Muscle layer of duodenum (tissue), 2 donors: ENCODE results near the gene PRM2.

Experiments used
- H3K27ac ChIP-seq: one replicate; pipeline ENCODE4 v1.7.0; 2013; ENCODE audit warnings: mild to moderate bottlenecking, low read length
- H3K27me3 ChIP-seq: one replicate; pipeline ENCODE4 v1.7.0; 2013; ENCODE audit warnings: low read depth, mild to moderate bottlenecking, control low read depth, low read length
- H3K36me3 ChIP-seq, 2 donors: one replicate each; pipeline ENCODE4 v1.7.0; 2013; ENCODE audit warnings: low read length in 2 of 2, control low read depth in 1 of 2, mild to moderate bottlenecking in 1 of 2; ENCODE audit not compliant: insufficient read depth in 2 of 2, control insufficient read depth in 1 of 2
- H3K4me1 ChIP-seq, 2 donors: one replicate each; pipeline ENCODE4 v1.7.0; 2013; ENCODE audit warnings: low read length in 2 of 2, mild to moderate bottlenecking in 2 of 2, control low read depth in 1 of 2, moderate library complexity in 1 of 2; ENCODE audit not compliant: insufficient read depth in 2 of 2, control insufficient read depth in 1 of 2
- H3K4me3 ChIP-seq, 2 donors: one replicate each; pipeline ENCODE4 v1.7.0; 2013; ENCODE audit warnings: low read length in 2 of 2, low read depth in 1 of 2, mild to moderate bottlenecking in 1 of 2
- H3K9me3 ChIP-seq, 2 donors: one replicate each; pipeline ENCODE4 v1.7.0; 2013; ENCODE audit warnings: low read length in 2 of 2, control low read depth in 1 of 2, mild to moderate bottlenecking in 1 of 2; ENCODE audit not compliant: control insufficient read depth in 1 of 2
- donor health status: healthy.

The PRM2 gene

DNA sequence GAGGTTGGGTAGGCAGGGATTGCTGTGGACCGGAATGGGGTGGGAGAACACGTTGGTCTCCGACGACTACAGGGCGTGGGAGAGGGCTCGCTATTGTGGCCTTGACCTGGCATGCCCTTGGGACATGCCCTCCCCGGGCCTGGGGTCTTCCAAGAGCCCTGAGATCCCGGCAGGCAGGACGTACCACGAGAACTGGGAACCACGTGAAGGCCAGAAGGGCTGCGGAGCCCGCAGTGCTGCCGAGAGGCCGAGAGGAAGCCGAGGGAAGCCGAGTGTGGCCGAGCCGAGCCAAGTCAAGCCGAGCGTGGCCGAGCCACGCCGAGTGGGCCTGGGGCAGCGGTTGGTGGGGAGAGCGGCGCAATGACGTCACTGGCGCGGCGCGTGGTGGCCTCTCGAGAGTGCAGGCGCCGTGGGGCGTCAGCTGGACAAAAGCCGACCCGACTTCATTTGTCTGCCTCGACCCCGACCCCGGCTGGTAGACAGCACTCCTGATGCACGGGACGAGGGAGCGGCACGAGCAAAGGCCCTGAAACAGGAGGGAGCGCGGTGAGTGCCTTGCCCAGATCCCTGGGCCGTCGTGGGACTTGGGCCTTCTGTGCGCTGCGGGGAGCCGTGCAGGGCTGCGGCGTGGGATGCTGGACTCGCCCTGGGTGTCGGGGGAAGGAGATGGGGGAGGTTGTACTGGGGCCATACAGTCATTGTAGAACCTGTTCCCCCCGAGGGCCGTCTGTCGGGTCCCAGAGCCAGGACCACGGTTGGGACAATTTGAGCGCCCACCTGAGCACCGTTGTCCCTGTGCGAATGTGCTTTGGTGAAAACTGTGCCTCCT, 26.8 kb downstream of the PRM2 start:
- no peaks in the 10 kb centered on the region for H3K4me1 ChIP-seq
- H3K27ac ChIP-seq: no peak overlapping the region
- no peak overlapping the region for H3K4me3 ChIP-seq
- no peaks in the 10 kb centered on the region for H3K9me3 ChIP-seq
- H3K36me3 ChIP-seq: no peaks in the 10 kb centered on the region
- no peaks in the 10 kb centered on the region for H3K27me3 ChIP-seq

DNA sequence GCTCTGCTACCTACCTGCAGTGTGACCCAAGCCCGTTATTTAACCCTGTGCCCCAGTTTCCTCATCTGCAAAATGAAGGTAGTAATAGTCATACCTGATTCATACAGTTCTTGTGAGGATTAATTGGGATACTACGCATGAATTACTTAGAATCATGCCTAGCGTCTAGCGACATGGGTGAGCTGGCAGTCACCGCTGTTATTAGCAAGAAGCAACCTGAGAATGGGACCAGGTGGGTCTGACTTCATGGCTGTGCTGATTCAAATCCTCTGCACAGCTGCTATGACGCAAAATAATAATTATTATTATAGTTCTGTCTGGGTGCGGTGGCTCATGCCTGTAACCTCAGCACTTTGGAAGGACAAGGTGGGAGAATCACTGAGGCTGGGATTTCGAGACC, 28.1 kb downstream of the PRM2 start:
- no peaks in the 10 kb centered on the region for H3K9me3 ChIP-seq
- no peaks in the 10 kb centered on the region for H3K27me3 ChIP-seq
- H3K27ac ChIP-seq: no peak overlapping the region
- H3K4me3 ChIP-seq: no peak overlapping the region
- no peaks in the 10 kb centered on the region for H3K36me3 ChIP-seq
- H3K4me1 ChIP-seq: no peaks in the 10 kb centered on the region

DNA sequence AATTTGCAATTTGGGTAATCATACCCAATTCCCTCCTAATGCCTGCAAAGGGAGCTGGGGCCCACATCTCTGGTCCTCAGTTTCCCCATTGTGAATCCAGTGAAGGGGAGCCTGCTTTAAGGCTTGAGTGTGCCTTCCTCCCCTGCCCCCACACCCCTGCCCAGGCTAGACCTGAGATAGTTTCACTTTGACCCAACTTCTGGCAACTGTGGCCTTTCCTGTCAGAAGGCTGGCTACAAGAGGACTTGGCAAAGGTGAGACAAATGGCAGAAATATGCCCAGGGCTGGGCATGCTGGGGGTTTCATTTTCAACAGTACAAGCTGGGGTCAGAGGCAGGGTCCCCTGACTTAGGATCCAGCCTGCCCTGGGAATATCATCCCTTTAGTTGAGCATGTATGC, 30.3 kb downstream of the PRM2 start:
- Histone ChIP-seq H3K36me3 (no peaks in the 10 kb centered on the region), H3K9me3 (no peaks in the 10 kb centered on the region), H3K4me3 (no peak overlapping the region), H3K27ac (no peak overlapping the region), H3K4me1 (no peaks in the 10 kb centered on the region), H3K27me3 (no peaks in the 10 kb centered on the region)

DNA sequence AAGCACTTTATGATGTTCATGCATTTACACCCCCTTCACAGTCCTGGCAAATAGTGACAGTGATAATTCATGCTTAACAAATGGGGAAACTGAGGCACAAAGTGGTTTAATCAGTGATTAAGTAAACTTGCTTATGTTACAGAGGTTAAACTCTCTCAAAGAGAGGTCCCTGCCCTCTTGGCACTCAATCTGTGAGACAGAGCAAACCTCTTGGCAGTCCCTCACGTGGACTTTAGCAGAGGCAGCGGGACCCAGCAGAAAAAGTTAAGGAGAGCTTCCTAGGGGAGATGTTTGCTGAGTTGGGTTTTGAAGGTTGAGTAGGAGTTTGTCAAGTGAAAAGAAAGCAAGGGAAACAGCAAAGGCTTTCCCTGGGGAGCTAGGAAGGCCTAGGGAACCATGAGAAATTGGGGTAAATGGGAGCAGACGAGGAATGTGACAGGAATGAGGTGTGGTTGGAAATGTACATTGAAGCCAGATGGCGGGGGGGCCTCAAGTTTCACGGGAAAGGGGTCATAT, 31.0 kb downstream of the PRM2 start:
- Histone ChIP-seq H3K4me1 (no peaks in the 10 kb centered on the region), H3K36me3 (no peaks in the 10 kb centered on the region), H3K27me3 (no peaks in the 10 kb centered on the region), H3K27ac (no peak overlapping the region), H3K4me3 (no peak overlapping the region), H3K9me3 (no peaks in the 10 kb centered on the region)

DNA sequence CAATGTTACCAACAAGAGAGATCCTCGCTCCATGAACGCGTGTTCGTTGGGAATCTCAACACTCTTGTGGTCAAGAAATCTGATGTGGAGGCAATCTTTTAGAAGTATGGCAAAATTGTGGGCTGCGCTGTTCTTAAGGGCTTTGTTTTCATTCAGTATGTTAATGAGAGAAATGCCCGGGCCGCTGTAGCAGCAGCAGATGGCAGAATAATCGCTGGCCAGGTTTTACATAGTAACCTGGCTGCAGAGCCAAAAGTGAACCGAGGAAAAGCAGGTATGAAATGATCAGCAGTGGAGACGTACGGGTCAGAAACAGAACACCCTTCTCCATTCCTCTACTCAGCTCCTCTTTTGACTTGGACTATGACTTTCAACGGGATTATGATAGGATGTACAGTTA, 33.6 kb downstream of the PRM2 start:
- Histone ChIP-seq H3K27me3 (no peaks in the 10 kb centered on the region), H3K36me3 (no peaks in the 10 kb centered on the region), H3K4me3 (no peak overlapping the region), H3K4me1 (no peaks in the 10 kb centered on the region), H3K27ac (no peak overlapping the region), H3K9me3 (no peaks in the 10 kb centered on the region)

DNA sequence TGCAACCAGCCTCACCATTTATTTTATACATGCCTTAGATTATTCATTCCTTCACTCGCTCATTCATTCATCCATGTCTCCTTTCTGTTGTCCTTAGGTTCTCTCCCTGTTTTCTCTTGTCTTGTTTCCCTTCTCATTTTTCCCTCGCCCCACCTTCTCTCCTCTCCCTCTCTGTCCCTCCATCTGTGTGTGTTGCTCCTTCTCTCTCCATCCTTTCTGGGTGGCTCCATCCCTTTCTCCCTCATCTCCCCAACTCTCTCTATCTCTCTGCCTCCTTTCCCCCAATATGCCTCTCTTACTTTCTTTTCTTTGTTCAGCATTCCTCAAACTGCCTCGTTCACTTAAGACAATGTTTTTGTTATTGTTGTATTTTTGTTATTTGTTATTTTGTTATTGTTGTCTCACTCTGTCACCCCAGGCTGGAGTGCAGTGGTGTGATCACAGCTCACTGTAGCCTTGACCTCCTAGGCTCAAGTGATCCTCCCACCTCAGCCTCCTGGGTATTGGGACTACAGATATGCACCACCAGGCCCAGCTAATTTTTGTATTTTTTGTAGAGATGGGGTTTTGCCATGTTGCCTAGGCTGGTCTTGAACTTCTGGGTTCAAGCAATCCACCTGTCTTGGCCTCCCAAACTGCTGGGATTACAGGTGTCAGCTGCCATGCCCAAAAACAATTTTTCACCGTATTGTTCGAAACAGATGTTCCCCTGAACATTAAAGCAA, 34.6 kb downstream of the PRM2 start:
- Histone ChIP-seq H3K4me3 (no peak overlapping the region), H3K36me3 (no peaks in the 10 kb centered on the region), H3K4me1 (no peaks in the 10 kb centered on the region)

DNA sequence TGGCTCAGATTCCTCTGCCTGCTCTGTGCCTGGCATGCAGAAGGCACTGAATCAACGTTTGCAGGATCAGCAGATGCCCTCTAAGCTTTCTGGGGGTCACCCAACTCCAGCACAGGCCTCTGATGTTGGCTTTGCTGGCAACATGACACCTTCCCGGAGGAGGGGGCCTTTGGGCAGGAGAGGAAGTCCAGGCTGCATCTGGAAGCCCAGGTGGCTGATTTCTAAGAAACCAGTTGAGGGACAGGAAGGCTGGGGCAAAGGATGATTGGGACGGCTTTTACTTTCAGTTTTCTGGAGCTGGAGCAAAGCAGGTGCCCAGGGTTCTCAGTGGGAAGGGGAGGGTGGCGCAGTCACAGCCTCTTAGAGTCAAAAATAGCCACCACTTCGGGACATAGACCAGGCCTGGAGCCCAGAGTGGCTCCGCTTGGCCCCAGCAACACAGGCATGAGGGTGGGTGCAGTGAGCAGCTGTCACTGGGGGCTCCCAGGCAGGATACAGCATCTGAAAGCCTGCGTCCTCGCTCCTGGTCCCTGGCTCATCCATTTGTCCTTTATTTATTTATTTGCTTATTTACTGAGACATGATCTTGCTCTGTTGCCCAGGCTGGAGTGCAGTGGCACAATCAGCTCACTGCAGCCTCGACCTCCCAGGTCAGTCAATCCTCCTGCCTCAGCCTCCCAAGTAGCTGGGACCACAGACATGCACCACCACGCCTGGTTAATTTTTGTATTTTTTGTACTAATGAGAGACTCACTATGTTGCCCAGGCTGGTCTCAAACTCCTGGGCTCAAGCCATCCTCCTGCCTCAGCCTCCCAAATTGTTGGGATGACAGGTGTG, 35.4 kb downstream of the PRM2 start:
- no peaks in the 10 kb centered on the region for H3K36me3 ChIP-seq
- no peak overlapping the region for H3K27ac ChIP-seq
- H3K4me3 ChIP-seq: no peak overlapping the region
- no peaks in the 10 kb centered on the region for H3K9me3 ChIP-seq
- no peaks in the 10 kb centered on the region for H3K27me3 ChIP-seq
- no peaks in the 10 kb centered on the region for H3K4me1 ChIP-seq

More for the DNA sequence above, 34.6 kb downstream of the PRM2 start:
- H3K9me3 ChIP-seq: no peaks in the 10 kb centered on the region
- no peak overlapping the region for H3K27ac ChIP-seq
- no peaks in the 10 kb centered on the region for H3K27me3 ChIP-seq

DNA sequence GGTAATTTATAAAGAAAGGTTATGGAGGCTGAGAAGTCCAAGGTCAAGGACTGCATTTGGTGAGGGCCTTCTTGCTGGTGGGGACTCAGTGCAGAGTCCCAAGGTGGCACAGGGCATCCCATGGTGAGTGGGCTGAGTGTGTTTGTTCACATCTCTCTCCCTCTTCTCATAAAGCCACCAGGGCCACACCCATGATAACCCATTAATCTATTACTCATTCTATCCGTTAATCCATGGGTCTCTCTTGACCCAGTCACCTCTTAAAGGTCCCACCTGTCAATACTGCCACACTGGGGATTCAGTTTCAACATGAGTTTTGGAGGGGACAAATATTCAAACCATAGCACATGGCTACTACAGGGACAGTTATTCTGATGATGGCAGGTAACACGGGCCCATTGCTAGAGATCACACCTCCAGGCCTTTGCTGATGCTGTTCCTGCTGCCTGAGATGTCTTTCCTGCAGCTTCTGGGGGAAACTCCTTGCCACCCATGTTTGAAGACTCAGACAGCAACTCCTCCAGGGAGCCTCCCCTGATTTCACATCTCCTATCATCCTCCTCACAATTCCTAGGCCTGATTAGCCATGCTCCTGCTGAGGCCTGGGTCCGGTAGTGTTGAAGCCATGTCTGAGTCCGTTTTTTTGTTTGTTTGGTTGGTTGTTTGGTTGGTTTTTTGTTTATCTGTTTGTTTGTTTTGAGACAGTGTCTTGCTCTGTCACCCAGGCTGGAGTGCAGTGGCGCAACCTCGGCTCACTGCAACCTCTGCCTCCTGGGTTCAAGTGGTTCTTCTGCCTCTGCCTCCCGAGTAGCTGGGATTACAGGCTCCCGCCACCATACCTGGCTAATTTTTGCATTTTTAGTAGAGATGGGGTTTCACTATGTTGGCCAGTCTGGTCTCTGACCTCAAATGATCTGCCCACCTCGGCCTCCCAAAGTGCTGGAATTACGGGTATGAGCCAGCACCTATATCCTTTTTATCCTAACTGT, 36.3 kb downstream of the PRM2 start:
- no peaks in the 10 kb centered on the region for H3K27me3 ChIP-seq
- no peaks in the 10 kb centered on the region for H3K4me1 ChIP-seq
- H3K4me3 ChIP-seq: no peak overlapping the region
- H3K36me3 ChIP-seq: no peaks in the 10 kb centered on the region
- no peaks in the 10 kb centered on the region for H3K9me3 ChIP-seq
- H3K27ac ChIP-seq: no peak overlapping the region

DNA sequence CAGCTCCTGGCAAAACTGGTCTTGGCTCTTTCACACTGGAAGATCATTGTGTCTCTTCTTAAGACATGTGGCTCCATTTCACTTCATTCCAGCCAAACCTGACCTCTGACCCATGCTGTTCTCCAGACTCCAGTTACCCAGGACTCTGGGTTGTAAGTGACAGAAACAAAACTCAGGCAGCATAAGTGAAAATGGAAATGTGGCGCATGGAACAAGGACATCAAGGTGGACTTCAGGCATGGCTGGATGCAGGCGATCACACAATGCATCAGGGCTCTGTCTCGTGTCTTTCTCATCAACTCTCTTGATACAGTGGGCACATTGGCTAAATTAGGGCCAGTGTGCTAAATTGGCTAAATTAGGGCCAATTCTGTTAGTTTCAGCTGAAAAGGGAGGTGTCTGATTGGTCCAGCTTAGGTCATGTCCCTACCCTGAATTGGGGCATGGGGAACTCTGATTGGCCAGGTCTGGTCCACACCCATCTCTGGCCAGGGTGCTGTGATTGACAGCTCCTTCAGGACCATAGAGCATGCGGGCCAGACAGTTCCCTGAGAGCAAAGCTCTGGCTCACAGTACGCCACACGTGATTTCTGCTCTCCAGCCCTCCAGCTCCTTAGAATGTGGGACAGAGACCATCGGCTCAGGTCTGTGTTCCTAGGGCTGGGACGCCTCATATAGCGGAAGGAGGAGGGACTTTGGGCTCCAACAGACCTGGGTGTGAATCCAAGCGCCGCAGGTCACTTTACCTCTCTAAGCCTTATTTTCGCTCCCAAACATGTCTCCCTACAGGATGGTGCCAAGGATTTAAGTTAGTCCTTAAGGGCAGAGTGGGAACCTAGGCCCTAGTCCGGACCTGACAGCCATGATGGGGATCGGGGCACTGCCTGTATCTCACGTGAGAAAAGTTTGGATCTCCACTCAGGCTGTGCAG, 37.7 kb downstream of the PRM2 start:
- H3K27ac ChIP-seq: no peak overlapping the region
- H3K36me3 ChIP-seq: no peaks in the 10 kb centered on the region
- no peak overlapping the region for H3K4me3 ChIP-seq
- no peaks in the 10 kb centered on the region for H3K4me1 ChIP-seq
- no peaks in the 10 kb centered on the region for H3K9me3 ChIP-seq
- H3K27me3 ChIP-seq: no peaks in the 10 kb centered on the region
